ENCODE data around the gene BEND2.

BEND2 gene

GRCh38 chrX:18133605-18134004 is 87.1 kb downstream of the BEND2 start:
- DNase-seq, result no peak

- no peak for DNase-seq
Measured at GRCh38 chrX:18129690-18130089, 91.0 kb downstream of the BEND2 start.

- DNase-seq, result no peak
Measured at GRCh38 chrX:18126971-18127370, 93.7 kb downstream of the BEND2 start.

GRCh38 chrX:18119856-18120255 is 100.8 kb downstream of the BEND2 start:
- DNase-seq, result no peak

All from NCI-H2081 treated with DMSO at 0.1 percent for 48 hours (cell line).